GM20000 (cell line): ENCODE results near the gene BMI1.

ENCODE experiments used
- DNase-seq: peaks from one replicate; pipeline ENCODE4 v3.0.0; 2012; ENCODE audit warnings: low spot score
- TF ChIP-seq, protein P1 (sequence below): IDR thresholded peaks from 2 replicates; pipeline ENCODE4 v1.5.1; 2012; ENCODE audit warnings: mild to moderate bottlenecking, control low read depth; ENCODE audit errors: extremely low read depth, missing control alignments

The BMI1 gene

DNA sequence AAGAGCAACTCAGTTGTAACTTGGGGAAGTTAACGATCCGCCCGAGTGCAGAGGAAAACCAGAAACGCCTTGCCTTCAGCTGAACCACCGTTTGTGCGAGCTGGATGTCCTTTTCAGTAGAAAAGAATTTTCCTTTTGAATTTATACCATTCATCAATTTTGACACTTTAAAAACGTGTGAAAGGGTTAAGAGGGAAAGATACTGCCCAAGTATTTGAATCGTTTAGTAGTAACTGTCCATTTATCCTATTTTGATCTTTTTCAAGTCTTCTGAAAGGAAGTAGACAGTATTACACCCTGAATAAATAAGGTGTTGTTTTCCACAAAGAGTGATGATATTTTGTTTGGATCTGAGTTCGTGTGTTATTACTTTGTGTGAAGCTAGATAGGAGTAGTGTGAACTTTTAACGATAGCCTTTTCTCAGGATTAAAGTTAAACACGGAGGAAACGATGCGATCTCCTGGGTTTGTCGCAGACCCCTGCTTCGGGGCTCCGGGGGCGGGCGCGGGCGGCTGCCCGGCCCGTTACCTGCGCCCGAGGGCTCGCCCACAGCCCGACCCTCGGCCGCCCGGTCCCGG, 830 bp upstream of the BMI1 start:
- TF ChIP-seq, protein P1, sequence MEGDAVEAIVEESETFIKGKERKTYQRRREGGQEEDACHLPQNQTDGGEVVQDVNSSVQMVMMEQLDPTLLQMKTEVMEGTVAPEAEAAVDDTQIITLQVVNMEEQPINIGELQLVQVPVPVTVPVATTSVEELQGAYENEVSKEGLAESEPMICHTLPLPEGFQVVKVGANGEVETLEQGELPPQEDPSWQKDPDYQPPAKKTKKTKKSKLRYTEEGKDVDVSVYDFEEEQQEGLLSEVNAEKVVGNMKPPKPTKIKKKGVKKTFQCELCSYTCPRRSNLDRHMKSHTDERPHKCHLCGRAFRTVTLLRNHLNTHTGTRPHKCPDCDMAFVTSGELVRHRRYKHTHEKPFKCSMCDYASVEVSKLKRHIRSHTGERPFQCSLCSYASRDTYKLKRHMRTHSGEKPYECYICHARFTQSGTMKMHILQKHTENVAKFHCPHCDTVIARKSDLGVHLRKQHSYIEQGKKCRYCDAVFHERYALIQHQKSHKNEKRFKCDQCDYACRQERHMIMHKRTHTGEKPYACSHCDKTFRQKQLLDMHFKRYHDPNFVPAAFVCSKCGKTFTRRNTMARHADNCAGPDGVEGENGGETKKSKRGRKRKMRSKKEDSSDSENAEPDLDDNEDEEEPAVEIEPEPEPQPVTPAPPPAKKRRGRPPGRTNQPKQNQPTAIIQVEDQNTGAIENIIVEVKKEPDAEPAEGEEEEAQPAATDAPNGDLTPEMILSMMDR: no peak
- DNase-seq: no peak

DNA sequence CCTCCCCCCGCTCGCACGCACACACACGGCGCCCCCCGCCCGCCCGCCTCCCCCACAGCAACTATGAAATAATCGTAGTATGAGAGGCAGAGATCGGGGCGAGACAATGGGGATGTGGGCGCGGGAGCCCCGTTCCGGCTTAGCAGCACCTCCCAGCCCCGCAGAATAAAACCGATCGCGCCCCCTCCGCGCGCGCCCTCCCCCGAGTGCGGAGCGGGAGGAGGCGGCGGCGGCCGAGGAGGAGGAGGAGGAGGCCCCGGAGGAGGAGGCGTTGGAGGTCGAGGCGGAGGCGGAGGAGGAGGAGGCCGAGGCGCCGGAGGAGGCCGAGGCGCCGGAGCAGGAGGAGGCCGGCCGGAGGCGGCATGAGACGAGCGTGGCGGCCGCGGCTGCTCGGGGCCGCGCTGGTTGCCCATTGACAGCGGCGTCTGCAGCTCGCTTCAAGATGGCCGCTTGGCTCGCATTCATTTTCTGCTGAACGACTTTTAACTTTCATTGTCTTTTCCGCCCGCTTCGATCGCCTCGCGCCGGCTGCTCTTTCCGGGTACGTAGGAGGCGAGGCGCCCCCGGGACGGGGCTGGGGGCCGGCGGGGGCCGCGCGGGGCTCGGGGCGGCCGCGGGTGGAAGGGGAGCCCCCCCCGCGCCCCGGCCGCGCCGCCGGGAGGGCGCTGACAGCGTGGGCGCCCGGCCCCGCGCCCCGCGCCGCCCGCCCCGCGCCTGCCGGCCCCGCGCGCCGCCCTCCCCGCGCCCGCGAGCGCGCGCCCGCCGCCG, 441 bp downstream of the BMI1 start:
- TF ChIP-seq, protein P1: no peak
- peak; percentile 84 for DNase-seq

DNA sequence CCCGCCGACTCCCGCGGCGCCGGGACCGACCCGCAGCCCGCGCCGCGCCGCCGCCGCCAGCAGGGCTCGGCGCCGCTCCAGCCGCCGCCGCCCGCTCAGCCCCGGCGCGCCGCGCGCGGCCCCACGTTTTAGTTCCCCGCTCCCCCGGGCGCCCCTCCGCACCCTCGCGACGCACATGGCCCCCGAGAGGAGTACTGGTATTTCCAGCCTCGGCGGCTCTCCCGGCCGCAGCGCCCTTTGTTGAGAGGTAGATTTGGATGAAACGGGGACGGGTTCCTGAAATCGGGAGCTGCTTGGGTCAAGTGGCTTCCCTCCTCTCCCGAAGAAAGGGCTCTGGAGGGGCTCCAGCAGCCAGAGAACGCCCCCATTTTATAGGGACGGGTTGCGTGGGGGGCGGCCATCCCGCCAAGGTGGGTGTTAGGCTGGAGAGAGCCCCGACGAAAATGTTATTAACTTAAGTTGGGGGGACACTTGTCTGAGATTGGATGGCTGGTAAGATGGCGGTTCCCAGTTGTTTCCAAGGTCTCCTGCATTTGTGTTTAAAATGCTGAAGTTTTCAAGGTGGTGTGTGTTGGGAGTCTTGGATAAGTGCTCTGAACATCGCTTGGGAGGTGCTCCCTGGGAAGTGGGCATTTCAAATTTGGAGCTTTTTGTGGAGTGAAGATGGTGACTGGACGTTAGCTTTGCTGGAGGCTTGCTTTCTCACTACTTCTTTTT, 1.2 kb downstream of the BMI1 start:
- DNase-seq: peak; percentile 56
- TF ChIP-seq, protein P1: no peak

DNA sequence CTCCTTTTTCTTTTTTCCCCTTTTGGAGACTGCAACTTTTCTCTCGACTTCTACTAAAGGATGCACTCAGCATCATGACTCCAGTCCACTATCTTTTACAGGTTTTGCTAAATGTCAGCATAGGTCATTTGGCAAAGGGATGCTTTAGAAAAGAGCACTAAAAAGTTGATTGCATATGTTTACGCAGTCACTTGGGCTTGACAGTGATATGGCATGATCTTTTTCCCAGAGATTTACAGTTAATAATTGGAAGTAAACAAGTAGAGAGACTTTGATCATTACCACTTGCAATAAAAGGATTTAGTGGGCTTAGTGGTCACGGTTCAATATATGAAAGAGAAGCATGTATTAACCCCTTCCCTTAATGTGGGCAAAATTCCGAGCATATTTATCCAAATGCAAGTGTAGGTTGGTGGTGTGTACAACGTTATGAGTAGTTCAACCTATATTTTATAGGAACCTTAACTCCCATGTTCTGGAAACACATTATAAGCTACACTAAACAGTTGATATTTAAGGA, 1.8 kb downstream of the BMI1 start:
- TF ChIP-seq, protein P1: no peak
- no peak for DNase-seq

DNA sequence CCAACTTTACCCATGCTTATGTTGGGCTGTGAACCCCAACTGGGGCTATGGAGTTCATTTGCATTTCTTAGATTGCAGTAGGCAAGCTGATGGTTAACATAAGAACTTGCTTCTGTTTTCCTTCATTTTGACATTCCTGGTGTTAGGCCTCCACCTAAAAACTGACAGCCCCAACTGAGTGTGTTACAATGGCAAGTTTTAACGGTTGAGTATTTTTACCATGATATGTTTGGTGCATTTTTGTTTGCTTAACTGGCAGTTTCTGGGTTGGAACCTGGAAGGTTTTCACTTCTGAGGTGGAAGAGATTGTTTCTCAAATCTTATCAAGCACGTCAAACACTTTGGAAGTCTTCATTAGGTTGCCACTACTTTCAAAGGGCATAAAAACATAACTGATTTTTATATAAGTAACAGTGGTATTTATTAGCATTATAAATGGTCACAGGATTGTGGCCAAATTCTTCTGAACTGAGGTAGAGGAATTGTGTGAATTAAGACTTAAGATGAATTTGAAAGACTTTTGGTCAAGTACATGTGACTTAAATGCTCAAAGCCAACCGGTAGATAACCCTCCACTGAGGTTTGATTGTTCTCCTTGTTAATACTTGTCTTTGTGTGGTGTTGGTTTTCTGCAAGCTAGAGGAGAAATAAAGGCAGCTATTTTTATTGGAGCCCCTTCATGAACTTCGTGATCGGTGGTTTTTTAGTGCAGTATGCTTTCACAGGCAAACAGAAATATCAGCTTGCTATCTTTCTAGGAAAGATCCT, 2.8 kb downstream of the BMI1 start:
- DNase-seq: no peak
- TF ChIP-seq, protein P1: no peak

DNA sequence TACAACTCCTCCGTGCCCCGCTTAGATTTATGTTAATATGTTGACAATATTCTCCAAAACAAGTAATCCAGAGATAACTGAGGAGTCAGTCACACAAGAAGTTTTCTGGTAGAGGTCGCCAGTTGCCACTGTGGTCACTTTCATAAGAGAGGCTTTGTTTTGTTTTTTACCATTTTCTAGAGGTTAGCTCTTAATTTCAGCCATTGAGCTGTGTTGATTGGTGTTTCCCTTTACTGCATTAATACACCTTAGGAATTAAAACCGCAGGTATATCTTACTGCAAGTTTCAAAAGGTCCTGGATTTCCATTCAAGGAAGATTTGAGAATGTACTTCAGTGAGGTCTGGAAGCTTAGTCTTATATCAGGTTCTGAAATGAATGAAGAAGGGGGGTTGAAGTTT, 3.5 kb downstream of the BMI1 start:
- peak; percentile 19 for DNase-seq
- TF ChIP-seq, protein P1: no peak
